GM23338 (cell line): Measurements from ENCODE around the gene PNKP. TPM values are rescaled to one million over a fixed set of nuclear protein-coding genes. Genes with fewer than 3 reads are reported as not detected.

Source experiments
- ATAC-seq: fragments of 200-7000 bp; cut with Tn5 transposase; 3 replicates; pipeline ENCODE4 v1.9.1; 2020
- DNase-seq: peaks from one replicate; pipeline ENCODE4 v3.0.0-alpha.2; 2015; ENCODE audit warnings: low spot score
- H2AFZ ChIP-seq: fragments of 200-600 bp; sonication (generic); 2 replicates; pipeline ENCODE4 v1.8.0; 2016; ENCODE audit warnings: antibody characterized with exemption, mild to moderate bottlenecking, moderate library complexity
- H3F3A ChIP-seq: fragments of 200-600 bp; sonication (generic); replicated peaks from 2 replicates; pipeline ENCODE4 v1.8.0; 2017; ENCODE audit warnings: antibody characterized with exemption, mixed run types, low read depth
- H3K27ac ChIP-seq: fragments of 200-600 bp; sonication (generic); 2 replicates; pipeline ENCODE4 v1.6.1; 2016; ENCODE audit warnings: low read depth
- H3K27me3 ChIP-seq: fragments of 200-600 bp; sonication (generic); 2 replicates; pipeline ENCODE4 v1.8.0; 2016; ENCODE audit warnings: mild to moderate bottlenecking, mixed run types, moderate library complexity; ENCODE audit not compliant: insufficient read depth
- H3K36me3 ChIP-seq: fragments of 200-600 bp; sonication (generic); 2 replicates; pipeline ENCODE4 v1.8.0; 2016; ENCODE audit warnings: mild to moderate bottlenecking; ENCODE audit not compliant: insufficient read depth
- H3K4me1 ChIP-seq: fragments of 200-600 bp; sonication (generic); 2 replicates; pipeline ENCODE4 v1.8.0; 2016; ENCODE audit warnings: mild to moderate bottlenecking, moderate library complexity; ENCODE audit not compliant: insufficient read depth
- H3K4me2 ChIP-seq: fragments of 200-600 bp; sonication (generic); 2 replicates; pipeline ENCODE4 v1.7.1; 2017; ENCODE audit warnings: mixed run types
- H3K4me3 ChIP-seq: fragments of 200-600 bp; sonication (generic); 2 replicates; pipeline ENCODE4 v1.6.1; 2016; ENCODE audit warnings: mixed run types
- H3K79me2 ChIP-seq: fragments of 200-600 bp; sonication (generic); replicated peaks from 2 replicates; pipeline ENCODE4 v1.8.0; 2017; ENCODE audit warnings: mild to moderate bottlenecking; ENCODE audit not compliant: insufficient read depth
- H3K9me2 ChIP-seq: fragments of 200-600 bp; sonication (generic); 2 replicates; pipeline ENCODE4 v1.8.0; 2017; ENCODE audit not compliant: insufficient read depth
- H4K20me1 ChIP-seq: fragments of 200-600 bp; sonication (generic); replicated peaks from 2 replicates; pipeline ENCODE4 v1.8.0; 2017; ENCODE audit warnings: mild to moderate bottlenecking; ENCODE audit not compliant: insufficient read depth
- H3K27ac Mint-ChIP-seq: 2 replicates; pipeline ENCODE4 v1.8.0; 2020; ENCODE audit warnings: inconsistent platforms, mild to moderate bottlenecking, moderate library complexity, mixed read lengths
- H3K27me3 Mint-ChIP-seq: 3 replicates; pipeline ENCODE4 v1.8.0; 2022; ENCODE audit warnings: low read depth, mild to moderate bottlenecking, moderate library complexity, mixed read lengths, inconsistent platforms; ENCODE audit not compliant: insufficient read depth, poor library complexity
- H3K36me3 Mint-ChIP-seq: 3 replicates; pipeline ENCODE4 v1.8.0; 2021; ENCODE audit warnings: low read depth, mild to moderate bottlenecking, inconsistent platforms, moderate library complexity, mixed read lengths
- H3K4me1 Mint-ChIP-seq: 3 replicates; pipeline ENCODE4 v1.8.0; 2020; ENCODE audit warnings: mild to moderate bottlenecking, inconsistent platforms, mixed read lengths
- H3K4me3 Mint-ChIP-seq: 3 replicates; pipeline ENCODE4 v1.8.0; 2021; ENCODE audit warnings: moderate library complexity, mild to moderate bottlenecking, inconsistent platforms, mixed read lengths
- H3K9me3 Mint-ChIP-seq: 3 replicates; pipeline ENCODE4 v1.8.0; 2020; ENCODE audit warnings: moderate library complexity, mild to moderate bottlenecking, inconsistent platforms, mixed read lengths
- CREB1 ChIP-seq: fragments of 250-450 bp; sonication (Bioruptor Pico); IDR thresholded peaks from 2 replicates; pipeline ENCODE4 v1.5.0; 2020; ENCODE audit warnings: low read depth, mild to moderate bottlenecking, moderate library complexity
- CTCF ChIP-seq, 2 experiments: fragments of 200-600 bp in 1 of 2; sonication (generic) in 1 of 2; conservative IDR thresholded peaks; 2 replicates each; pipeline versions ENCODE4 v1.5.1 to v1.6.1; 2016 to 2017; ENCODE audit warnings: antibody characterized with exemption in 2 of 2, low read depth in 2 of 2, mild to moderate bottlenecking in 2 of 2, moderate library complexity in 1 of 2
- ETS1 ChIP-seq: IDR thresholded peaks from 2 replicates; pipeline ENCODE4 v1.6.1; 2016; ENCODE audit warnings: antibody characterized with exemption
- EZH2 ChIP-seq: fragments of 200-600 bp; sonication (generic); IDR thresholded peaks from one replicate; pipeline ENCODE4 v1.8.0; 2017; ENCODE audit warnings: antibody characterized with exemption, mild to moderate bottlenecking, low read depth; ENCODE audit not compliant: unreplicated experiment
- EZH2phosphoT487 ChIP-seq: fragments of 200-600 bp; sonication (generic); IDR thresholded peaks from one replicate; pipeline ENCODE4 v1.8.1; 2018; ENCODE audit warnings: antibody characterized with exemption; ENCODE audit not compliant: unreplicated experiment
- JUNB ChIP-seq: IDR thresholded peaks from one replicate; pipeline ENCODE4 v1.6.1; 2016; ENCODE audit warnings: antibody characterized with exemption; ENCODE audit not compliant: unreplicated experiment
- NANOG ChIP-seq: IDR thresholded peaks from 2 replicates; pipeline ENCODE4 v1.6.1; 2016; ENCODE audit warnings: antibody characterized with exemption, borderline replicate concordance
- POLR2AphosphoS5 ChIP-seq: IDR thresholded peaks from 2 replicates; pipeline ENCODE4 v1.6.1; 2016; ENCODE audit warnings: antibody characterized with exemption, low read depth
- REST ChIP-seq: IDR thresholded peaks from one replicate; pipeline ENCODE4 v1.6.1; 2018; ENCODE audit warnings: antibody characterized with exemption; ENCODE audit not compliant: unreplicated experiment
- STAT1 ChIP-seq: IDR thresholded peaks from one replicate; pipeline ENCODE4 v1.6.1; 2016; ENCODE audit warnings: antibody characterized with exemption; ENCODE audit not compliant: unreplicated experiment
- ZNF114 ChIP-seq: fragments of 250-450 bp; sonication (Bioruptor Pico); IDR thresholded peaks from 2 replicates; pipeline ENCODE4 v1.5.0; 2020; ENCODE audit warnings: mild to moderate bottlenecking, moderate library complexity
- ZNF331 ChIP-seq: fragments of 250-450 bp; sonication (Bioruptor Pico); IDR thresholded peaks from 2 replicates; pipeline ENCODE4 v1.5.0; 2020; ENCODE audit warnings: low read depth, mild to moderate bottlenecking, moderate library complexity
- ZNF462 ChIP-seq: fragments of 250-450 bp; sonication (Bioruptor Pico); IDR thresholded peaks from 2 replicates; pipeline ENCODE4 v1.5.0; 2020; ENCODE audit warnings: mild to moderate bottlenecking, moderate library complexity
- polyA plus RNA-seq: library from polyadenylated mRNA; unstranded; fragments of >200 nt; fragmentation: Nextera tagmentation; extraction: Ambion mirVana; gene quantifications from 2 replicates; pipeline ENCODE4 v1.2.1, GENCODE V29; 2016
- total RNA-seq: library from RNA; depleted of rRNA; stranded (reverse); fragments of >200 nt; shearing (Covaris generic); gene quantifications from 2 replicates; pipeline ENCODE4 v1.2.3, GENCODE V29; 2014

Gene PNKP
- total and polyA plus RNA-seq, 2 experiments from 2014 or later = 99.6 to 109 TPM

- no peaks in the 10 kb centered on the region for H3K9me2 ChIP-seq
- H3K27me3 Mint-ChIP-seq = peaks cover 10% of the 10 kb centered on the region
- H3K27ac ChIP-seq = no peak overlapping the region
- peaks cover 70% of the 10 kb centered on the region for H3K36me3 Mint-ChIP-seq
- H3K4me2 ChIP-seq = no peak overlapping the region
- H3K79me2 ChIP-seq = peaks cover 19% of the 10 kb centered on the region
- ATAC-seq = no peak
- no peak overlapping the region for H2AFZ ChIP-seq
- H3K27me3 ChIP-seq = no peaks in the 10 kb centered on the region
- H3K4me1 Mint-ChIP-seq = peaks cover 15% of the 10 kb centered on the region; the same call in 2 of the 3 replicates
- no peak for DNase-seq
- H3K4me1 ChIP-seq = peaks cover 9% of the 10 kb centered on the region; the same call in 1 of the 2 replicates
- no peak overlapping the region; the same call in 2 of the 3 replicates for H3K4me3 Mint-ChIP-seq
- H3K9me3 Mint-ChIP-seq = peaks cover 3% of the 10 kb centered on the region; the same call in 1 of the 3 replicates
- peaks cover 8% of the 10 kb centered on the region for H4K20me1 ChIP-seq
- no peak for TF ChIP-seq EZH2phosphoT487
- no peak for TF ChIP-seq CTCF (conservative IDR thresholded peaks at IDR 0.05; ENCODE audit: low read depth in 2 of 2)
- no peak for TF ChIP-seq ZNF331 (CRISPR knock-in tag)
- TF ChIP-seq ETS1 = no peak
- no peak for TF ChIP-seq NANOG
- TF ChIP-seq POLR2AphosphoS5 = no peak
- no peak for TF ChIP-seq ZNF462 (CRISPR knock-in tag)
- no peak for TF ChIP-seq STAT1
- TF ChIP-seq REST = no peak
- no peak for TF ChIP-seq CREB1 (CRISPR knock-in tag)
- TF ChIP-seq JUNB = no peak
- TF ChIP-seq ZNF114 (CRISPR knock-in tag) = no peak
- TF ChIP-seq EZH2 = no peak
- peaks cover 25% of the 10 kb centered on the region; the same call in 1 of the 2 replicates for H3F3A ChIP-seq
- H3K36me3 ChIP-seq = peaks cover 39% of the 10 kb centered on the region
- H3K4me3 ChIP-seq = no peak overlapping the region
- H3K27ac Mint-ChIP-seq = peak overlapping the region; percentile 48; the same call in 1 of the 2 replicates
Observed at GRCh38 chr19:49883094-49883493, 15.7 kb upstream of the PNKP start.
